DMS53 (cell line): Measurements from ENCODE around the gene ANXA4.

Source experiments
- DNase-seq: peaks from one replicate; lab custom pipeline; 2025; lab: John Stamatoyannopoulos, UW

The ANXA4 gene

GRCh38 chr2:69847068-69847828 lies 105.3 kb downstream of the ANXA4 start:
- no peak for DNase-seq

GRCh38 chr2:69848186-69848790 lies 106.4 kb downstream of the ANXA4 start:
- DNase-seq = no peak

- no peak for DNase-seq
Measured at GRCh38 chr2:69858261-69858660, 116.3 kb downstream of the ANXA4 start.

- no peak for DNase-seq
Measured at GRCh38 chr2:69863298-69863697, 121.4 kb downstream of the ANXA4 start.
